ENCODE results near the gene GGA3. TPM values are rescaled to one million over a fixed set of nuclear protein-coding genes. Genes with fewer than 3 reads are reported as not detected.
A peak's percentile ranks its signal among the peaks of the same experiment; 100 is the strongest.

GGA3 gene
- polyA plus RNA-seq, 2 of the 4 experiments (the other 2 are of a cell fraction), result 35.8 to 43.6 TPM

GRCh38 chr17:75239214-75239613 is 22.2 kb downstream of the GGA3 start:
- DNase-seq (ENCODE audit: low read depth in 1 of 2, low spot score in 1 of 2), result no peak
- ChIA-PET CTCF (interaction anchor here (0.6 to 9.8 kb wide), 29 partner anchors 10 to 344 kb away, joined by 3 to 223 read pairs (median 7); partner anchors contain the start of genes ARMC7, GGA3, MIF4GD and MRPS7), POLR2A (interaction anchor here (2.0 kb wide), 1 partner anchor 22 kb away, joined by 13 read pairs; the partner anchor contains the start of genes GGA3 and MRPS7)
- H3K27ac ChIP-seq, result no peak overlapping the region
- TF ChIP-seq ATOH8 (CRISPR knock-in tag; IDR thresholded peaks at IDR 0.05; ENCODE audit: low read depth) (no peak), CEBPB (IDR thresholded peaks at IDR 0.05) (no peak), JUN (IDR thresholded peaks at IDR 0.05) (0 out of 5 replicates have a peak, but pooled peaks of 1 of the 2 experiments have one; percentile 28), RCOR1 (IDR thresholded peaks at IDR 0.05; ENCODE audit: low read depth, low read length) (no peak)
- WGBS (ENCODE audit: missing lambda C conversion rate), result 90% methylated on average over 12 of the region's 12 CpGs
- no peak overlapping the region for H3K4me3 ChIP-seq
- no peak for FAIRE-seq
- no peak; a peak in 2 of 6 replicates for ATAC-seq
- no peak overlapping the region for H3K4me2 ChIP-seq
- H3K4me1 ChIP-seq, result 0 out of 3 replicates have a peak, but pooled peaks cover 6% of the 10 kb centered on the region
- no peaks in the 10 kb centered on the region for H3K9me3 ChIP-seq

DNA sequence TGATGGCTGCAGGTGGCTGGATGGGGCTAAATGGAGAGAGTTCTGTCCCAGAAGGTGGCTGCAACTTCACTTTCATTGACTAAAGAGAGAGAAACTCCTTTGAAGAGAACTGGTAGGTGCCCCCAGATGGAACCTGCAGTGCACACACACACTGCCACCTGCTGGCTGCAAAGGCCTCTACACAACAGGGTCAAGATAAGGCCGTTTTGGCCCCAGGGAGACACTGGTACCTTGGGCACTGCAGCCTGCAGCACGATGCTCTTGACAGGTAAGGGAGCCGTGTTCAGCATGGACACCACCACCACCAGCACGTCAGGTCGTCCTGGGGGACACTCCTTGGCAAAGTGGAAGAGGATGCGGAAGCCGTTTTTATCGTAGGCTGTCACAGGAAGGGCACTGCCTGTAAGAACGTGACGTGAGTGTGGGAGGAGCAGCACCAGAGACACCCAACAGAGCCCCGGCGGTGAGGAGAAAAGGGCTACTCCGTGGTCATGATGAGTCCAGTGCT is 22.7 kb downstream of the GGA3 start:
- POLR2A ChIA-PET, result no interaction called here

DNA sequence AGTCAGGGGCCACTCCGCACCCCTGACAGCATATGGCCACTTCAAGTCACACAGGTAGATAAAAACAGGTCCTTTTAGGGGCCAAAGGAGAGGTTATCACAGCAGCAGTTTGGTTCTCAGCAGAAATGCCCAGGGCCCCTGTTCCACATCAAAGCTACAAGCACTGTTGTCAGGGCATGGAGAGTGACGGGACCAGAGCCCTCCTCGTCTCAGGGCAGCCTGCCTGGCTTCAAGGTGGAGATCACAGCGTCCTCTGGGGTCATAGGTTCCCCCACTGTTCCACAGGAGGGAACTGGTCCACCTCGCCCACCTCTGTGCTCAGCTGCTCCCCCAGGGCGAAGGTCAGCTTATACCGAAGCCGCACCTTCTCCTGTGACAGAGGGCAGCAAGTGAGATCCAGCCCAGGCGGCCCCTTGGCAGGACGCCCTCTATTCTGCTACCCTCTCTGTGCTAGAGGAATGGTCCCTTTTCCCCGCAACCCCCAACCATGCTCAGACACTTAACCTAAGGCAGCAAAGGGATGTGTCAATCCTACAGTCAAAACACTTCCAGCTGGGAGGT is 23.3 kb downstream of the GGA3 start:
- ATAC-seq (no peak), DNase-seq (ENCODE audit: low read depth in 1 of 2, low spot score in 1 of 2) (no peak), FAIRE-seq (no peak)
- Histone ChIP-seq H3K4me3 (no peak overlapping the region), H3K4me2 (no peak overlapping the region), H3K27ac (no peak overlapping the region), H3K4me1 (0 out of 3 replicates have a peak, but pooled peaks cover 6% of the 10 kb centered on the region), H3K9me3 (no peaks in the 10 kb centered on the region)
- CTCF ChIA-PET, result interaction anchor here (0.6 to 9.8 kb wide), 25 partner anchors 11 to 358 kb away, joined by 3 to 223 read pairs (median 7); partner anchors contain the start of genes ARMC7, GGA3, MIF4GD and MRPS7
- POLR2A ChIA-PET, result interaction anchor here (1.9 kb wide), 1 partner anchor 23 kb away, joined by 6 read pairs; the partner anchor contains the start of genes GGA3 and MRPS7
- WGBS (ENCODE audit: missing lambda C conversion rate), result 87% methylated on average over 11 of the region's 11 CpGs
- TF ChIP-seq TFCP2L1 (CRISPR knock-in tag; IDR thresholded peaks at IDR 0.05) (no peak), MAFK (IDR thresholded peaks at IDR 0.05; ENCODE audit: partially characterized antibody) (no peak), RARB (CRISPR knock-in tag; IDR thresholded peaks at IDR 0.05) (no peak), CBX8 (IDR thresholded peaks at IDR 0.05) (no peak), HOXA7 (CRISPR knock-in tag; IDR thresholded peaks at IDR 0.05) (no peak), RCOR1 (IDR thresholded peaks at IDR 0.05; ENCODE audit: low read depth, low read length) (no peak), CTCF (IDR thresholded peaks at IDR 0.05) (no peak), ZC3H11A (IDR thresholded peaks at IDR 0.05) (no peak), FOSB (CRISPR knock-in tag; IDR thresholded peaks at IDR 0.05) (no peak), GATA3 (IDR thresholded peaks at IDR 0.05; ENCODE audit: borderline replicate concordance) (no peak), FOSL2 (IDR thresholded peaks at IDR 0.05) (no peak), FOSL2 (CRISPR knock-in tag; IDR thresholded peaks at IDR 0.05) (no peak), ZNF302 (CRISPR knock-in tag; IDR thresholded peaks at IDR 0.05) (no peak), EHF (CRISPR knock-in tag; IDR thresholded peaks at IDR 0.05) (no peak), POLR2A (IDR thresholded peaks at IDR 0.05; ENCODE audit: low read length) (no peak), CHD2 (IDR thresholded peaks at IDR 0.05; ENCODE audit: low read length, partially characterized antibody) (no peak), ZFP36 (IDR thresholded peaks at IDR 0.05; ENCODE audit: borderline replicate concordance, partially characterized antibody) (no peak), BHLHE40 (IDR thresholded peaks at IDR 0.05; ENCODE audit: low read depth, low read length) (no peak), JUNB (IDR thresholded peaks at IDR 0.05) (no peak)
- TF ChIP-seq, protein P1, sequence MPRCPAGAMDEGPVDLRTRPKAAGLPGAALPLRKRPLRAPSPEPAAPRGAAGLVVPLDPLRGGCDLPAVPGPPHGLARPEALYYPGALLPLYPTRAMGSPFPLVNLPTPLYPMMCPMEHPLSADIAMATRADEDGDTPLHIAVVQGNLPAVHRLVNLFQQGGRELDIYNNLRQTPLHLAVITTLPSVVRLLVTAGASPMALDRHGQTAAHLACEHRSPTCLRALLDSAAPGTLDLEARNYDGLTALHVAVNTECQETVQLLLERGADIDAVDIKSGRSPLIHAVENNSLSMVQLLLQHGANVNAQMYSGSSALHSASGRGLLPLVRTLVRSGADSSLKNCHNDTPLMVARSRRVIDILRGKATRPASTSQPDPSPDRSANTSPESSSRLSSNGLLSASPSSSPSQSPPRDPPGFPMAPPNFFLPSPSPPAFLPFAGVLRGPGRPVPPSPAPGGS (IDR thresholded peaks at IDR 0.05), result no peak

More for the DNA sequence above, 22.7 kb downstream of the GGA3 start:
- whole genome bisulfite sequencing (ENCODE audit: missing lambda C conversion rate), result 52% methylated on average over 13 of the region's 13 CpGs
- Histone ChIP-seq H3K27ac (no peak overlapping the region), H3K4me3 (no peak overlapping the region), H3K4me2 (no peak overlapping the region), H3K9me3 (no peaks in the 10 kb centered on the region), H3K4me1 (0 out of 3 replicates have a peak, but pooled peaks cover 6% of the 10 kb centered on the region)
- no peak for FAIRE-seq
- TF ChIP-seq SMC3 (IDR thresholded peaks at IDR 0.05), result peak; percentile 66
- TF ChIP-seq CTCF (IDR thresholded peaks at IDR 0.05), result peak; percentile 92
- TF ChIP-seq MAZ (IDR thresholded peaks at IDR 0.05; ENCODE audit: borderline replicate concordance, low read depth, low read length), result 0 out of 2 replicates have a peak, but pooled peaks have one; percentile 25
- no peak for TF ChIP-seq NPAS2 (CRISPR knock-in tag; IDR thresholded peaks at IDR 0.05; ENCODE audit: borderline replicate concordance)
- TF ChIP-seq NR3C1 (IDR thresholded peaks at IDR 0.05), result no peak
- TF ChIP-seq RAD21 (conservative IDR thresholded peaks at IDR 0.05 in 1 of 2, IDR thresholded peaks at IDR 0.05 in 1 of 2), result peak; percentile 57 to 64
- CTCF ChIA-PET, result interaction anchor here (0.6 to 9.8 kb wide), 33 partner anchors 10 to 358 kb away, joined by 3 to 223 read pairs (median 5); partner anchors contain the start of genes ARMC7, GGA3, MIF4GD and MRPS7
- peak; percentile 89 to 96 for DNase-seq (ENCODE audit: low read depth in 1 of 2, low spot score in 1 of 2)
- ATAC-seq, result peak; percentile 71 to 84

All from A549 (cell line).